Rectal smooth muscle tissue (tissue), 1 donor: ENCODE data around the gene PLD6.
"Not testable (repeated sequence)": the region's sequence is repeated elsewhere in the genome, so short reads cannot be mapped to it uniquely, and the experiment has no call there.

Experiments
- H3K27ac ChIP-seq: one replicate; pipeline ENCODE4 v1.7.0; 2013; ENCODE audit warnings: low read depth, low read length, inconsistent platforms
- H3K27me3 ChIP-seq: one replicate; pipeline ENCODE4 v1.7.0; 2013; ENCODE audit warnings: low read length; ENCODE audit not compliant: control insufficient read depth, insufficient read depth
- H3K36me3 ChIP-seq: one replicate; pipeline ENCODE4 v1.7.0; 2013; ENCODE audit warnings: low read length; ENCODE audit not compliant: control insufficient read depth, insufficient read depth
- H3K4me1 ChIP-seq: one replicate; pipeline ENCODE4 v1.7.0; 2013; ENCODE audit warnings: low read length; ENCODE audit not compliant: control insufficient read depth, insufficient read depth
- H3K4me3 ChIP-seq: one replicate; pipeline ENCODE4 v1.7.0; 2013; ENCODE audit warnings: low read length
- H3K9ac ChIP-seq: one replicate; pipeline ENCODE4 v1.7.0; 2013; ENCODE audit warnings: low read length

Gene PLD6

GRCh38 chr17:17189559-17189958 lies 16.6 kb downstream of the PLD6 start:
- Histone ChIP-seq H3K27me3 (no peaks in the 10 kb centered on the region), H3K9ac (no peak overlapping the region), H3K4me1 (peaks cover 18% of the 10 kb centered on the region), H3K27ac (peak overlapping the region; percentile 85), H3K36me3 (peaks cover 2% of the 10 kb centered on the region), H3K4me3 (no peak overlapping the region)

DNA sequence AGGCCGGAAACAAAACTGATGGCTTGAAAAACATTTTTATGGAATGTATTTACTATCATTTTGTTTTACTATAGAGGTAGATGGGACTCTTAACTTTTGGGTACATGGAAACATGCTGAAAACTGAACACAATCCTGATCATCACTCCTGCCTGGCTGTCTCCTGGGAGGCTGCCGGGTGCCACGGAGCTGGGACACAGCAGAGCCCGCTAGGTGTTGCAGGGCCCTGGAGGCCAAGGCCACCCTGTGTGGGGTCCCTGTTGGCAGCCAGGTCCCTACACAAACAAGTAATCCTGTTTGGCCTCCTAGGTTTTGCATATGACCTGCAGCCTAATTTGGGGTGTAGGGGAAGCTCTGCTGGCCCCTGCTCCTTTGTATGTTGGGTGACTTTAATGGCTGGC lies 17.5 kb downstream of the PLD6 start:
- peaks cover 9% of the 10 kb centered on the region for H3K36me3 ChIP-seq
- peaks cover 18% of the 10 kb centered on the region for H3K4me1 ChIP-seq
- no peak overlapping the region for H3K9ac ChIP-seq
- H3K27me3 ChIP-seq: no peaks in the 10 kb centered on the region
- no peak overlapping the region for H3K27ac ChIP-seq
- no peak overlapping the region for H3K4me3 ChIP-seq

GRCh38 chr17:17186551-17187505 lies 19.3 kb downstream of the PLD6 start:
- peaks cover 18% of the 10 kb centered on the region for H3K36me3 ChIP-seq
- H3K27ac ChIP-seq: no peak overlapping the region
- H3K4me1 ChIP-seq: peaks cover 18% of the 10 kb centered on the region
- no peak overlapping the region for H3K9ac ChIP-seq
- H3K27me3 ChIP-seq: no peaks in the 10 kb centered on the region
- H3K4me3 ChIP-seq: no peak overlapping the region

DNA sequence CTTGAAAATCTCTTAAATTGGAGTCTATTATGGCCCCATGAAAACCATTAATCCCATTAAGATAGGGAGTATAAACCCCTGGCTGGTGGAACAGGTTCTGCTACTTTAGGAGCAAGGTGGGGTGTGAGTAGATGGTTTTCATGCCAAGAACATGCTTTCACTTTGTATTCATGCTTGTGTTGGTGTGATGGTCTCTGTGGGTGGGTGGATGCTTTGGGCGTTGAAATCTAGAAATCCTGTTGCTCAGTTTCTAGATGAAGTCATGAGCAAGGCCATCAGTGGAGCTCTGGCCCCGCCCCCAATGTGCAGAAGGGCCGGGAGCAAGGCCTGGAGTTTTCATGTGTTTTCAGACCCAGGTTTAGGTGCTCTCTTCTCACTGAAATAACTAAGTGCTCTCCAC lies 20.1 kb downstream of the PLD6 start:
- no peak overlapping the region for H3K4me3 ChIP-seq
- H3K36me3 ChIP-seq: peaks cover 18% of the 10 kb centered on the region
- peaks cover 12% of the 10 kb centered on the region for H3K4me1 ChIP-seq
- H3K27me3 ChIP-seq: no peaks in the 10 kb centered on the region
- no peak overlapping the region for H3K27ac ChIP-seq
- no peak overlapping the region for H3K9ac ChIP-seq

- H3K4me1 ChIP-seq, H3K4me3 ChIP-seq, H3K27ac ChIP-seq, H3K9ac ChIP-seq, H3K27me3 ChIP-seq: not testable (repeated sequence)
- peaks cover 26% of the 10 kb centered on the region for H3K36me3 ChIP-seq
Observed at GRCh38 chr17:17184985-17185757, 21.0 kb downstream of the PLD6 start.

- H3K27me3 ChIP-seq: no peaks in the 10 kb centered on the region
- H3K9ac ChIP-seq: no peak overlapping the region
- H3K4me1 ChIP-seq: no peaks in the 10 kb centered on the region
- no peak overlapping the region for H3K27ac ChIP-seq
- H3K4me3 ChIP-seq: no peak overlapping the region
- peaks cover 27% of the 10 kb centered on the region for H3K36me3 ChIP-seq
Observed at GRCh38 chr17:17183744-17184143, 22.4 kb downstream of the PLD6 start.

GRCh38 chr17:17182598-17183136 lies 23.5 kb downstream of the PLD6 start:
- H3K4me1 ChIP-seq: no peaks in the 10 kb centered on the region
- H3K4me3 ChIP-seq: no peak overlapping the region
- peaks cover 30% of the 10 kb centered on the region for H3K36me3 ChIP-seq

GRCh38 chr17:17181666-17182597 lies 24.2 kb downstream of the PLD6 start:
- Histone ChIP-seq H3K9ac (no peak overlapping the region), H3K4me1 (no peaks in the 10 kb centered on the region), H3K27ac (no peak overlapping the region)

More at GRCh38 chr17:17182598-17183136, 23.5 kb downstream of the PLD6 start:
- H3K27ac ChIP-seq: no peak overlapping the region
- H3K9ac ChIP-seq: no peak overlapping the region
- H3K27me3 ChIP-seq: no peaks in the 10 kb centered on the region

DNA sequence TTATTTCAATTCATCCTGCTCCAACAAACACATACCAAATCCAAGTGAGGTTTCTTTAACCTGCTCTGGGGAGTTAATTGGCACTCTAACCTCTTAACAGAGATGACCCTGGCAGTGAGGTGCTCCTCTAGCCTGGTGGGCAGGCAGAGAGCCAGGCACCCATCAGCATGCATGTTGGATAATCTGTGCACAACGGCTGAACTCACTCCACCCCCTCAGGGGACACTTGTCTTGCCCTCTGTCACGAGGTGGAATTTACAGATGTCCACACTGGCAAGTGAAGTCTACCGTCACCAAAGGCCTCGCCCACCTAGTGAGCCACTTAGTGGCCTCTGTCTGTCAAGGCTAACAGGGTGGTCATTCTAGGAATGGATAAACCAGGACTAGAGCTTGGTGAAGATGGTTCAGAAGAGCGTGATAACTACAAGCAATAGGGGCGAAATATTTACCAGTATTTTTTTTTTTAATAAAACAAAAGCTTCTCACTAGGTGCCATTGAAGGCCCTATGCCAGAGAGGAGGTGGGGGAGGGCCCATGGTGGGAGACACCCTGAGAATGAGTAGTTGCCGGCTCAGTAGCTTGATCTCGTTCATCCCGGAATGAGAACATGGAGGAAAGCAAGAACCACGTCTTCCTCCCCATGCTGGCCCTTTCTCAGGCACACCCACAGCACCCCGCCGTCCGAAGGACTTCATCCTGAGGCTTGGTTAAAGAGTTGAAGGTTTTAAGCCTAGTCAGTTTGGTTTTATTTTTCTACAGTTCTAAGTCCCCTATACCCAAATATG lies 25.2 kb downstream of the PLD6 start:
- Histone ChIP-seq H3K27me3 (no peaks in the 10 kb centered on the region), H3K9ac (no peak overlapping the region), H3K36me3 (peaks cover 46% of the 10 kb centered on the region), H3K4me1 (no peaks in the 10 kb centered on the region), H3K4me3 (no peak overlapping the region), H3K27ac (no peak overlapping the region)

More at GRCh38 chr17:17181666-17182597, 24.2 kb downstream of the PLD6 start:
- Histone ChIP-seq H3K4me3 (no peak overlapping the region), H3K36me3 (peaks cover 36% of the 10 kb centered on the region), H3K27me3 (no peaks in the 10 kb centered on the region)

DNA sequence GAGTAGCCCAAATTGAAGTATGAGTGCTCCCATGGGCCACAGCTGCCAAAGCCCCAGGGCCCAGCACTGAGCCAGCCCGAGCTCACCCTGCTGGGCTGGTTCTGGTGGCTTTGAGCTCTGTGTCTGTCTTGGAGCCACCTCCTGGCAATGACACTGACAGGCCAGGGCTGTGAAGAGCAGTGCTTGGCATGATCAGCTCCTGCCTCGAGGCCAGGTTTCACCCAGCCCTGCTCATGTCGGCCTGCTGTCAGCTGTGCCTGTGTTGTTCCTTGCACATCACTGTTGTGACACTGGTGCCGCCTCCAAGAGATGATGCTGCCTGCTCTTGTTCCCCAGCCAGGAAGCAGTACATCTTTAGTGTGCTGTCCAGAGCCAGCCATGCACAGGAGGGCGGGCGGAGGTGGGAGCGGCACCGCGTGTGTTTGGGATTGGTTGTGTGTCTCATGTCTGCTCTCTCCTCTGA lies 26.0 kb downstream of the PLD6 start:
- no peak overlapping the region for H3K9ac ChIP-seq

DNA sequence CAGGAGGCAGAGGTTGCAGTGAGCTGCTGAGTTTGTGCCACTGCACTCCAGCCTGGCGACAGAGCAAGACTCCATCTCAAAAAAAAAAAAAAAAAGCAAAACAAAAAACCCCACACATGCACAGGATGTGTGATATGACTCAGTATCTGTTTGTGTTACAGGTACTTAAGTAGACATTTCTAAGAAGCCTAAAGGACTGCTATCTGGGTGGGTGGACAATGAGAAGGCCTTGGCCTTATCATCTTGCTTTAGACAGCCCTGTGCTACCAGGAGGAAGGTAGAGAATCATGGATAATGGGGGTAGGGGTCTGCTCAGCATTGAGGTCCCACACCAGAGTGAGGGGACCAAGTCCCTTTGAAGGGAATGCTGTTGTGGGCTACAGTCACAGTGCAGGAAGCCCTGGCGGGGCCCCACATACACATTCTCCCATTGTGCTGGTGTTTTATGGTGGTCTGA lies 26.7 kb downstream of the PLD6 start:
- Histone ChIP-seq H3K27me3 (no peaks in the 10 kb centered on the region), H3K9ac (no peak overlapping the region), H3K27ac (no peak overlapping the region), H3K4me1 (no peaks in the 10 kb centered on the region), H3K36me3 (peaks cover 59% of the 10 kb centered on the region), H3K4me3 (no peak overlapping the region)

More for the DNA sequence above, 26.0 kb downstream of the PLD6 start:
- no peak overlapping the region for H3K4me3 ChIP-seq
- peak overlapping the region; percentile 49 for H3K27ac ChIP-seq
- peaks cover 53% of the 10 kb centered on the region for H3K36me3 ChIP-seq
- H3K27me3 ChIP-seq: no peaks in the 10 kb centered on the region
- H3K4me1 ChIP-seq: no peaks in the 10 kb centered on the region
